GM18505 (cell line): ENCODE data around the gene CNNM3.
A peak's percentile ranks its signal among the peaks of the same experiment; 100 is the strongest.

Experiments
- ATAC-seq: cut with Tn5 transposase; IDR thresholded peaks from one replicate; pipeline ENCODE4 v1.9.1; 2021; ENCODE audit not compliant: unreplicated experiment
- POLR2A ChIP-seq: IDR thresholded peaks from 4 replicates; pipeline ENCODE4 v1.6.1; 2011; ENCODE audit warnings: borderline replicate concordance; ENCODE audit not compliant: insufficient read depth, insufficient read length; ENCODE audit errors: extremely low read depth

The CNNM3 gene

DNA sequence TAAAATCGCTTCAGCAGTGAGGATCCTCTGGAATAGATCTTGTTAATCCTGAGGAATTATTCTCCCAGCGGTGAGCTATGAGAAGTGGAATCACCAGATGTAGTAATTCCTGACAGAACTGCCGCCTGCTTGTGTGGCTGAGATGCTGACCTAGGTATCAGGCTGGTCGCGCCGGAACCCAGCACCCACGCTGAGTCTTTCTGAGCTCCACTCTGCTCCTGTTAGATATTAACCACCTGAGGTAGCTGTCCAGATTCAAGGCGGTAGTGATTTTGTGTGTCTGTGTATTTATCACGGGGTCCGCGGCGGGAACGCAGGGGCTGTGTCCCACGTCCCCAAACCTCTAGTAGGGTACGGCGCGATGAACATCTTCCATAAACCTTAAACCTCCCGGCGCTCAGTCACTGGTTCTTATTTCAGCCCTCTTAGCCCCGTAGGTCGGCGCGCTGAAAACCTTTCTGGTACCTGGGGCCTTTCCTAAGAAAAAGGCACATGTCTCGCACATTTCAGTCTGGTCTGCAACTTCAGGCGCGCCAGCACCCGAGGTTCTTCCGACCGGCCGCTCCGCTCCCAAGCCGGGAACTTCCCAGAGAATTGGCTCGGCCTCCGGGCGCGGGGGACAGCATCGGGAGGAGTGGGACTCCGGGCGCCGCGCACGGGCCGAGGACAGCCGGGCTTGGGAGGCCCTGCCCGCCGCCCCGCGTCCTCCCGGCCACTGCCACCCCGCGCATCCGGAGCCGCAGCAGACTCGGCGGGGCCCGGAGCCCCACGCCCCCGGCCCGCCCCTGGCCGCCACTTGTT, 542 bp upstream of the CNNM3 start:
- TF ChIP-seq POLR2A, result no peak
- ATAC-seq, result no peak

DNA sequence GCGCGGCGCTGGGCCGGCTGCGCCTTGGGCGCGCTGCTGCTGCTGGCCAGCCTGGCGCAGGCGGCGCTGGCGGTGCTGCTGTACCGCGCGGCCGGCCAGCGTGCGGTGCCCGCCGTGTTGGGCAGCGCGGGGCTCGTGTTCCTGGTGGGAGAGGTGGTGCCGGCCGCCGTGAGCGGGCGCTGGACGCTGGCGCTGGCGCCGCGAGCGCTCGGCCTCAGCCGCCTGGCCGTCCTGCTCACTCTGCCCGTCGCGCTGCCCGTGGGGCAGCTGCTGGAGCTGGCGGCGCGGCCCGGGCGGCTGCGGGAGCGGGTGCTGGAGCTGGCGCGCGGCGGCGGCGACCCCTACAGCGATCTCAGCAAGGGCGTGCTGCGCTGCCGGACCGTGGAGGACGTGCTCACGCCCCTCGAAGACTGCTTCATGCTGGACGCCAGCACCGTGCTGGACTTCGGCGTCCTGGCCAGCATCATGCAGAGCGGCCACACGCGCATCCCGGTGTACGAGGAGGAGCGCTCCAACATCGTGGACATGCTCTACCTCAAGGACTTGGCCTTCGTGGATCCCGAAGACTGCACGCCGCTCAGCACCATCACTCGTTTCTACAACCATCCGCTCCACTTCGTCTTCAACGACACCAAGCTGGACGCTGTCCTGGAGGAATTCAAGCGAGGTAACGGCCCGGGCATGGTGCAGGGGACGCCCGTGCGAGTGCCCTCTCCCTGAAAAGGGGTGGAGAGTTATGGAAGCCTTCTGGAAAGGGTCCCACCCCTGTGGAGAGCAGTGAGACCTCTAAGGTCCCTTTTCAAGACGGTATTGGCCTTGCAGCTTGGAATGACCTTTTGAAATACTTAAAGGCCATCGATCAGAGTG, 1.0 kb downstream of the CNNM3 start:
- ATAC-seq, result peak; percentile 2
- TF ChIP-seq POLR2A, result no peak

GRCh38 chr2:96817882-96818281, 1.8 kb downstream of the CNNM3 start:
- ATAC-seq, result no peak
- no peak for TF ChIP-seq POLR2A

GRCh38 chr2:96819128-96819875, 3.2 kb downstream of the CNNM3 start:
- no peak for ATAC-seq
- no peak for TF ChIP-seq POLR2A

GRCh38 chr2:96819876-96820511, 3.9 kb downstream of the CNNM3 start:
- ATAC-seq, result no peak

GRCh38 chr2:96821113-96821675, 5.1 kb downstream of the CNNM3 start:
- no peak for TF ChIP-seq POLR2A
- ATAC-seq, result no peak

More at GRCh38 chr2:96819876-96820511, 3.9 kb downstream of the CNNM3 start:
- TF ChIP-seq POLR2A, result no peak

- ATAC-seq, result no peak
- no peak for TF ChIP-seq POLR2A
These were observed 6.7 kb downstream of the CNNM3 start for GRCh38 chr2:96822786-96823185.

- no peak for TF ChIP-seq POLR2A
- ATAC-seq, result no peak
These were observed 7.1 kb downstream of the CNNM3 start for GRCh38 chr2:96823198-96823597.

DNA sequence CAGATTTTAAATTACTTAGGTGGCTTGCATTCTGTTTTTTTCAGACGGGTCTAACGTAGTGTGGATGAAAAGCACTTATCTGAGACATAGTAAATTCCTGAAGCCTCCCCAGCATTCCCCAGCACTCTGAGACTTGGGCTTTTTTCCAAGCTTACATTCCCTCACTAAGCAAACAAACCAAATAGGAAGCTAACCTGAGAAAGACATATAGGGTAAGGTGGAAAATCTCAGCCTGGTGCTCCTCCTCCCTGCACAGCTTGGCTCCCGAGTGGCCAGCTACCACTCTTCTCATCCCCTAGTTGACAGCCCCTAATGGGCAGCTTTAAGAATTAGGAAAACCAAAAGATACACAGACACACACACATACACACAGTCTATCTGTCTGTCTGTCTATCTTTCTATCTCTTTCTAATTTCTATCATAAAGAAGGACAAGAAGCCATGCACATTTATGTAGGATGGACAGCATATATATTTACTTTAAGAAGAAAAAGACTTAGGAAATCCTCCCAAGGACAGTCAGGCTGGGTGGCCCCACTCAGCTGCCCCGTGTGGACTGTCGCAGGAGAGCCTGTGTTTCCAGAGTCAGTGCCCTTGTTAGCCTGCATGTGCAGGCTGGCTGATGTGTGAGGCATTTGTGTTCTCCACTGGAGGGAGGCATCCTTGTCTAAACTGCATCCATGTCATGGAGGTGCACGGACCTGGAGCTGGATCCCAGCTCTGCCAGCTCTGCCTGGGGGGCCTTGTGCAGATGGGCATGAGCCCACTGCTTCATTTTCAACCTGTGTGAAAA, 8.2 kb downstream of the CNNM3 start:
- TF ChIP-seq POLR2A, result no peak
- ATAC-seq, result no peak

DNA sequence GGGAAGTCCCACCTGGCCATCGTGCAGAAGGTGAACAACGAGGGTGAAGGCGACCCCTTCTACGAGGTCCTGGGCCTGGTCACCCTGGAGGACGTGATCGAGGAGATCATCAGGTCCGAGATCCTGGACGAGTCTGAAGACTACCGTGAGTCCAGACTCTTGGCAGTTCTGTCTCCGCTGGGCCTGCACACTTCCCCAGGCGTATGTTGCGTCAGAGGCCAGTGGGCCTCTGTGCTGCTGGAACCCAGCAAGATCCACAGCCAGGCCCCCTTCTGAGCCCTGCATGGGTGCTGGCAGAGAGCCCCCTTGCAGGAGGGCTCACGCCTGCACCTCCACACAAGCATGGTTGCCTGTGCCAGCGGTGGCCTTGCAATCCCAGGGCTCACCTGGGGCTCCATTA, 9.0 kb downstream of the CNNM3 start:
- ATAC-seq, result no peak
- no peak for TF ChIP-seq POLR2A

DNA sequence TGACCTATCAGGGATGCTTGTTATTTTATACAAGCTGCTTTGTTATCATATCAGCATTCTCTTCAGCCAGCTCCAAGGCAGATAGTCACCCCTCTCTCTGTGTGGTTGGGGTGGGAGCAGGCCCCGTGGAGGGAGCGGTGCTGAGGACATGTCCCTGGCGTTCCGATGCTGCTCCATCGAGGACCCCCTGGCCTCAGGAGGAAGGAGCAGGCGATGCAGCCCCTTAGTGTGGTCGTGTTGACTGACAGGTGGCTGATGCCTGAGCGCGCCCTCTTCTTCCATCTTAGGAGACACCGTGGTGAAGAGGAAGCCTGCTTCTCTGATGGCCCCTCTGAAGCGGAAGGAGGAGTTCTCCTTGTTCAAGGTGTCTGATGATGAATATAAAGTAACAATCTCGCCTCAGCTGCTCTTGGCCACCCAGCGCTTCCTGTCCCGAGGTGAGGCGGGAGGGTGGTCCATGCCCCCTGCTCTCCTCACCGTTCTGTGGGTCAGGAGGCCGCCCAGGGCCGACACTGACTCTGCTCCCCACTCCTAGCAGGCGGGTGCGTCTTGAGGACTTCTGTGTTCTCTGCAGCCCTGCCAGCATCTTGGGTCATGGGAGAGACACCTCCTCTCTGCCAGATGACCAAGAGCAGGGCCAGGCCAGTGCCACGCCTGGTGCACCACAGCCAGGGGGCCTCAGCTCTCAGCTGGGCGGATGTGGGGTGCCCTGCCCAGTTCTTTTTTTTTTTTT, 10.6 kb downstream of the CNNM3 start:
- TF ChIP-seq POLR2A, result no peak
- ATAC-seq, result no peak
